ENCODE data around the gene SNX8.

GRCh38 chr7:2239242-2239641, 75.0 kb downstream of the SNX8 start:
- TF ChIP-seq ZNF274 (IDR thresholded peaks at IDR 0.05; ENCODE audit: low read depth, low read length) (no peak), SUZ12 (IDR thresholded peaks at IDR 0.05; ENCODE audit: extremely low read depth, insufficient read depth, insufficient read length) (no peak), YY1 (IDR thresholded peaks at IDR 0.05; ENCODE audit: insufficient read depth, insufficient read length) (no peak)

Data from NT2/D1 (cell line).